NB4 (cell line): Measurements from ENCODE around the gene AGBL5.

ENCODE experiments used
- CTCF ChIP-seq: IDR thresholded peaks from one replicate; pipeline ENCODE4 v1.5.1; 2012; ENCODE audit warnings: low read depth, low read length
- MAX ChIP-seq: IDR thresholded peaks from 2 replicates; pipeline ENCODE4 v1.6.1; 2011; ENCODE audit warnings: low read depth, low read length
- MYC ChIP-seq: IDR thresholded peaks from 2 replicates; pipeline ENCODE4 v1.6.1; 2011; ENCODE audit warnings: low read depth, low read length
- POLR2A ChIP-seq: IDR thresholded peaks from 2 replicates; pipeline ENCODE4 v1.6.1; 2011; ENCODE audit warnings: mild to moderate bottlenecking; ENCODE audit not compliant: insufficient read length; ENCODE audit errors: extremely low read depth

GRCh38 chr2:27060323-27060722 lies 8.9 kb downstream of the AGBL5 start:
- TF ChIP-seq CTCF (no peak), POLR2A (no peak), MYC (no peak), MAX (no peak)
